Ectodermal cell (in vitro differentiated cells): ENCODE results near the gene PFDN4.

ENCODE experiments used
- H3K27ac ChIP-seq: 2 replicates; pipeline ENCODE4 v1.7.0; 2013; ENCODE audit warnings: mild to moderate bottlenecking, low read depth, low read length; ENCODE audit not compliant: insufficient read depth, poor library complexity, severe bottlenecking
- H3K27me3 ChIP-seq: 2 replicates; pipeline ENCODE4 v1.7.0; 2013; ENCODE audit warnings: mild to moderate bottlenecking, low read length; ENCODE audit not compliant: insufficient read depth, control insufficient read depth, poor library complexity, severe bottlenecking
- H3K36me3 ChIP-seq: one replicate; pipeline ENCODE4 v1.7.0; 2013; ENCODE audit warnings: low read length; ENCODE audit not compliant: control insufficient read depth, insufficient read depth
- H3K4me1 ChIP-seq: one replicate; pipeline ENCODE4 v1.7.0; 2013; ENCODE audit warnings: low read length; ENCODE audit not compliant: control insufficient read depth, insufficient read depth
- H3K4me3 ChIP-seq: 2 replicates; pipeline ENCODE4 v1.7.0; 2013; ENCODE audit warnings: low read depth, low read length, control low read depth; ENCODE audit not compliant: insufficient read depth
- H3K9me3 ChIP-seq: 2 replicates; pipeline ENCODE4 v1.7.0; 2013; ENCODE audit warnings: mild to moderate bottlenecking, low read length, moderate library complexity; ENCODE audit not compliant: control insufficient read depth
- WGBS, 2 experiments: methylation state at CpG; one replicate each; pipeline ENCODE4 v1.1.7; 2013; ENCODE audit warnings: missing lambda C conversion rate in 2 of 2; 5-methylcytosine and 5-hydroxymethylcytosine counted together

The PFDN4 gene

GRCh38 chr20:54165803-54166202, 42.1 kb upstream of the PFDN4 start:
- Histone ChIP-seq H3K9me3 (no peaks in the 10 kb centered on the region), H3K36me3 (no peaks in the 10 kb centered on the region), H3K4me1 (no peaks in the 10 kb centered on the region), H3K27me3 (peaks cover 28% of the 10 kb centered on the region), H3K4me3 (no peak overlapping the region), H3K27ac (no peak overlapping the region)
- 90% methylated on average over 2 of the region's 2 CpGs for WGBS, 2 experiments

DNA sequence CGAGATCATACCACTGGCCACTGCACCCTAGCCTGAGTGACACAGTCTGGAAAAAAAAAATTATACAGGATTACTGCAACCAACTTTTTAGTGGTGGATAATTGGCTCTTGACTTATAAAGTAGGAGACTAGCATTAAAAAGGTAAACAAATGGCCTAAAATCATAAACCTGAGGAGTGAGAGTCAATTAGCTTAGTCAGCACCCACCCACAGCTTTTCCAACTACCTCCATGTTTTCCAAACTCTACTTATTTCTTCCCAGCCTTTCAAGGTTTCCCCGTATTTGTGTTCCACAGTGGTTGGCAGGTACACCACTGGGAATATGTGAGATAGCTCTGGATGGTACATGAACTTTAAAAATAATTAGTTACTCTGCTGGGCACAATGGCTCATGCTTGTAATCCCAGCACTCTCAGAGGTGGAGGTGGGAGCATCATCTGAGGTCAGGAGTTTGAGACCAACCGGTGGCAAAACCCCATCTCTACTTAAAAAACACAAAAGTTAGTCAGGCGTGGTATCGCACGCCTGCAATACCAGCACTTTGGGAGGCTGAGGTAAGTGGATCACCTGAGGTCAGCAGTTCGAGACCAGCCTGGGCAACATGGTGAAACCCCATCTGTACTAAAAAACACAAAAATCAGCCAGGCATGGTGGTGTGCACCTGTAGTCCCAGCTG, 40.8 kb upstream of the PFDN4 start:
- H3K4me3 ChIP-seq = no peak overlapping the region
- no peak overlapping the region for H3K27ac ChIP-seq
- no peaks in the 10 kb centered on the region for H3K4me1 ChIP-seq
- H3K36me3 ChIP-seq = no peaks in the 10 kb centered on the region
- WGBS, 2 experiments = 82 to 88% methylated on average over 7 of the region's 7 CpGs
- peaks cover 41% of the 10 kb centered on the region for H3K27me3 ChIP-seq
- H3K9me3 ChIP-seq = no peaks in the 10 kb centered on the region

- H3K9me3 ChIP-seq = no peaks in the 10 kb centered on the region
- peaks cover 52% of the 10 kb centered on the region for H3K27me3 ChIP-seq
- H3K27ac ChIP-seq = no peak overlapping the region
- H3K4me3 ChIP-seq = no peak overlapping the region
- WGBS, 2 experiments = 80 to 82% methylated on average over 11 of the region's 11 CpGs
- peaks cover 5% of the 10 kb centered on the region for H3K4me1 ChIP-seq
- no peaks in the 10 kb centered on the region for H3K36me3 ChIP-seq
Measured at GRCh38 chr20:54167909-54168872, 39.7 kb upstream of the PFDN4 start.

GRCh38 chr20:54168961-54169862, 38.7 kb upstream of the PFDN4 start:
- Histone ChIP-seq H3K36me3 (no peaks in the 10 kb centered on the region), H3K4me3 (no peak overlapping the region), H3K4me1 (peaks cover 13% of the 10 kb centered on the region), H3K9me3 (no peaks in the 10 kb centered on the region), H3K27me3 (peaks cover 62% of the 10 kb centered on the region), H3K27ac (no peak overlapping the region)
- 86 to 88% methylated on average over 14 of the region's 14 CpGs for WGBS, 2 experiments

DNA sequence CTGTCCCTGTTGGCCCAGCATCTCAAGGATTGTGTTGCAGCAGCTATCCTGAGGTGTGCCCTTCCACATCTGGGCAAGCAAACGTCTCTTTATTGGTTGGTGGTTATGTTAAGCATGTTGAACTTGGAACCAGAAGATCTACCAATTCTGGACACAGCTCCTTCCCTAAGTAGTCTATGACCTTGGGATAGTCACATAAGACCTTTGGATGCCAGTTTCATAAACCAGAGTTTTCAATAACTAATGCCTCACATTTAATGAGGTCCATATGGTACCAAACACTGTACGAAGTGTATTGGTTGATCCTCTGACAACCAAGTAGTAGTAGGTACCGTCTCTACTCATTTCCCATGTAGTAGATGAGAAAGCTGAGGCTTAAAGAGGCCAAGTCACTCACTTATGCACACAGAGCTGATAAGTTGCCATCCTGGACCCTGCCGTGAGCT, 37.8 kb upstream of the PFDN4 start:
- H3K9me3 ChIP-seq = no peaks in the 10 kb centered on the region
- no peak overlapping the region for H3K4me3 ChIP-seq
- H3K36me3 ChIP-seq = no peaks in the 10 kb centered on the region
- peaks cover 70% of the 10 kb centered on the region for H3K27me3 ChIP-seq
- no peak overlapping the region for H3K27ac ChIP-seq
- H3K4me1 ChIP-seq = peaks cover 20% of the 10 kb centered on the region
- 80 to 83% methylated on average over 4 of the region's 4 CpGs for WGBS, 2 experiments

GRCh38 chr20:54170963-54171362, 36.9 kb upstream of the PFDN4 start:
- H3K9me3 ChIP-seq = no peaks in the 10 kb centered on the region
- H3K27me3 ChIP-seq = peaks cover 79% of the 10 kb centered on the region
- H3K36me3 ChIP-seq = no peaks in the 10 kb centered on the region
- peaks cover 20% of the 10 kb centered on the region for H3K4me1 ChIP-seq
- H3K27ac ChIP-seq = no peak overlapping the region
- WGBS, 2 experiments = 90 to 94% methylated on average over 3 of the region's 3 CpGs
- H3K4me3 ChIP-seq = no peak overlapping the region

- 25 to 26% methylated on average over 12 of the region's 12 CpGs for WGBS, 2 experiments
- Histone ChIP-seq H3K27ac (no peak overlapping the region), H3K36me3 (no peaks in the 10 kb centered on the region), H3K4me3 (peak overlapping the region; percentile 29), H3K4me1 (peaks cover 20% of the 10 kb centered on the region), H3K27me3 (peaks cover 89% of the 10 kb centered on the region), H3K9me3 (no peaks in the 10 kb centered on the region)
Measured at GRCh38 chr20:54172532-54172855, 35.4 kb upstream of the PFDN4 start.

DNA sequence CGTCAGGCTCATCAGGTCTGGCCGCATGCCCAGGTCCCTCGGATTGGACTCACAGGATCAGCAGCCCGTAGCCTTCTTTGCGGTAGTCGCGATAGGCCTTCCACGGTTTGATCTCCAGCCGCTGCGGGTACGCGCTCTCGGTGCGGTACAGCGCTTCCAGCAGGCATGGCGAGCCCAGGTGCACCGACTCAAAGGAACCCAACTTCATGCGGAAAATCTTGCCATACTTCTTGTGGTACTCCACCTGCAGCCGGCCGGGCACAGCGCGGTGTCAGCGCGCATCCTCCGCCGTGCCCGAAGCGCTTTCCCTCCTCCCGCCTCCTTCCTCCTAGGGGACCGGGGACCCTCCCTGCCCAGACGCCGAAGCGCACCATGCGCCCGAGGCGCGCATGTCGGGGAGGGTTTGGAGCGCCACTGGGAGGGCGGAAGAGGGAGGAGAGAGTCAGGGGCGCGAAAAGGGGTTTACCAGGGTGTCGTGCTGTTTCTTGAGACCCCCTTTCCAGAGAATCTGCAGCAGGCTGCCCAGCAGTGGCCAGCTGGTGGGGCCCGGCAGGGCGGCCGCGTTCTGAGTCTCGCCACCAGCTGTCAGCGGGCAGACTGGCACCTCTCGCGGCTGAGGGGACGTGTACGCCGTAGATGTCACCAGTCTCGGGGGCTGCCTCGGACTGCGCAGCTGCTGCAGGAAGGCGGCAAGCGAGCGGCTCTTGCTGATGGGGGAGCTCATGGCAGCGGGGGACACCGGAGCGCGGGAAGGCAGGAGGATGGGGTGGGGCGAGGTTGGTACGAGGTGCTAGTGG, 34.8 kb upstream of the PFDN4 start:
- H3K36me3 ChIP-seq = no peaks in the 10 kb centered on the region
- H3K4me1 ChIP-seq = peaks cover 20% of the 10 kb centered on the region
- peak overlapping the region; percentile 29 for H3K4me3 ChIP-seq
- H3K27ac ChIP-seq = no peak overlapping the region
- peaks cover 85% of the 10 kb centered on the region for H3K27me3 ChIP-seq
- H3K9me3 ChIP-seq = no peaks in the 10 kb centered on the region
- 2% methylated on average over 66 of the region's 66 CpGs for WGBS, 2 experiments

DNA sequence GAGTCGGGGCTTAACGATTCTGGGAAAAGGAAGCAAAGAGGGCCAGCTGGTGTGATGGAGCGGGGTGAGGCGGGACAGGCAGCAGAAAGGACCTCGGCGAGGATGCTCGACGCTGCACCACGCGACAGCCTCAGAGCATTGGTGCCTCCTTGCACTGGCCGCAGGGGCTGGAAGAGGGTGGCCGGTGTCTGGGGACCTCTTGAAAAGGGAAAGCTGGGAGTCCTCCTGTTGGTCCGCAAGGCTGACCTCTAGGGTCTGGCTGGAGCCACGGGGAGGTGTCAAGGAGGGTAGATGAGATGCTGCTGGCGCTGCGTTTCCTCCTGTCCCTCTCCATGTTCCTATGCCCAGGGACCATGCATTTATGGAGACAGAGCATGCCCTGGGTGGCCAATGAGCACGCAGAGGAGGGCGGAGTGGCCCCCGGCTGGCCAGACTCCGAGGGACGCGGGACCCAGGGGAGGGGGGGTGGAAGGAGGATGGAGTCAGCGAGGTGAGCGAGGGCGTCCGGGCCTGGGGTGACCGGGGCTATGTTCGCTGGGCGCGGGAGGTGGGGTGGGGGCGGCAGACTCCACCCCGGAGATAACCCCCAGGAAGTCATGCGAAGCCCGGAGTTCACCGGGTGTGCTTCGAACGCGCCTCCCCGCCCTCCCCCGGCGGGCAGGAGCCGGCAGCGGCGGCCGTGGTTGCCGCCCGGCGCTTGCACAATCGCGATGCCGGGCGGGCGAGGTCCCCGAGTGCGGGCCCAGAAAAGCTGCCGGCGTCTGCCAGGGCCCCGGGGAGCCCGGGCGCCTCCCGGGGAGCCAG, 34.0 kb upstream of the PFDN4 start, which contains the start of gene CYP24A1:
Gene CYP24A1, minus strand, starts transcription at position 334 of the 804 bp plus-strand sequence. CDS start 407 bp downstream, outside the sequence.
- H3K36me3 ChIP-seq = no peaks in the 10 kb centered on the region
- 2 to 3% methylated on average over 61 of the region's 61 CpGs for WGBS, 2 experiments
- peaks cover 20% of the 10 kb centered on the region for H3K4me1 ChIP-seq
- H3K9me3 ChIP-seq = no peaks in the 10 kb centered on the region
- H3K27ac ChIP-seq = no peak within 1 kb of the TSS
- H3K4me3 ChIP-seq = peak within 1 kb of the TSS; percentile 29
- peaks cover 81% of the 10 kb centered on the region for H3K27me3 ChIP-seq
